Activated T-cell treated with anti-CD3 and anti-CD28 coated beads, Interleukin-2, amount 50 U/mL, for 1 hour (primary cell): ENCODE results near the gene KIF26B.
"Not testable (repeated sequence)": the region's sequence is repeated elsewhere in the genome, so short reads cannot be mapped to it uniquely, and the experiment has no call there.

Source experiments
- DNase-seq: peaks from one replicate; pipeline ENCODE4 v3.0.0-alpha.2; 2020

KIF26B gene

DNA sequence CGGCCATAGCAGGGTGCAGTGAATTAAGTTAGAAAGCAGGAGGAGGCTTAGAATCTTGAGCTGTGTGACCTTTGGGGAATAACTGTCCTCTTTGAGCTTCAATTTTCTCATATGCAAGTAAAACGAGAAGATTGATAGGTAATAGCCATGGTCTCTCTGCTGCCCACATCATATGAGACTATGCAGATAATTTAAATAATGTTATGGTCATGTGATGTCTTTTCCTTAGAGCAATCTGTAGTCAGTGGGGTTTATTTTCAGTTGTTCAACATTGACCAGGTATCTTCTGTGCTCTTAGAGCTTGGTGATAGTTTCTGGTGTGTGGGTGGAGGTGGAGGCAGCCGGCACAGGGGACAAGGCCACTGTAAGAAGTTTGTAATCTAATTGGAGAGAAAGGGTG, 537.1 kb downstream of the KIF26B start:
- DNase-seq: no peak

DNA sequence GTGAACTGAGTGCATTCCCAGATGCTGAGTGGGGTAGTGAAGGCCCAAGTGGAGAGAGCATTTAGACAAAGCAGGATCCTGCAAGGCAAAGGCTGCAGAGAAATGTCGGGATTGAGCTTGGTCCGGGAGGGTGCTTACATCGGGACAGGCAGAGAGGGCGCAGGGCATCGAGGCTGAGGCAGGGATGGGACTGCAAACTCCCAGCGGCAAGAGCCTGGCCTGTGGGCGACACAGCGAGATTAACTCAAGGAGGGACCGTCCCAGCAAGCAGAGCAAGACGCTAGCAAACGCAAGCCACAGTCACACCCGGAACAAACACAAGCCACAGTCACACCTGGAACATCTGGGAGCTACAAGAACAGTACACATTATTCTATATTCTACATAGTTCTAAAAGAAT, 537.5 kb downstream of the KIF26B start:
- no peak for DNase-seq

DNA sequence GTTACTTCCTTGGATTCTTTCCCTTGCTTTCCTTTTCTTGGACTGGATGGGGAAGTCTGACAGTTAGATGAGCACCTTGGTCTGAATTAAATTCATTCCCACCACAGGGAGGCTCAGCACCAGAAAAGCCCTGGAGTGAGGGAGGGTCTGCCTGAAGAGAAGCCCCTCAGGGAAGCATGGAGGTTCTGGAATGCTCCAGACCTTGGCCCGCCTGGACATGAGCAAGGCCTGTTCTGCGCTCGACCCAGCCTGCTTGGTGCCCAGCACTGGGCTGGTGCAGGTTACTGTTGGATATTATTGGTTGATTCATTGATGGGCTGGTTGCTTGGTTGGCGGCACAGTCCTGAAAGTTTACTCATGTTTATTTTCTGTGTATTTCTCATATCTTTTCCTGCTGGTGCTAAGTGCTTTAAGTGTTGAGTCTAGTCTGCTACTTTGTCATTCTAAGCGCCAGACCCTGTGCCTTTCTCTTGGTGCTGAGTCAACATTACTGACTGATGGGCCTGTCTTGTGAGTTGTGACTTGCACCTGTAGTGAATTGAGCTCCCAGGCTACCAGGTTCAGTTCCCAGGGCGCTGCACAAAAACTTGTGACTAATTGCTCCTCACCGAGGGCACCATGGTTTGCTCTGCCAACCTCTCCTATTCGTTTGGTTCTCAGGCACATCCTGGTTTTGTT, 538.5 kb downstream of the KIF26B start:
- no peak for DNase-seq

DNA sequence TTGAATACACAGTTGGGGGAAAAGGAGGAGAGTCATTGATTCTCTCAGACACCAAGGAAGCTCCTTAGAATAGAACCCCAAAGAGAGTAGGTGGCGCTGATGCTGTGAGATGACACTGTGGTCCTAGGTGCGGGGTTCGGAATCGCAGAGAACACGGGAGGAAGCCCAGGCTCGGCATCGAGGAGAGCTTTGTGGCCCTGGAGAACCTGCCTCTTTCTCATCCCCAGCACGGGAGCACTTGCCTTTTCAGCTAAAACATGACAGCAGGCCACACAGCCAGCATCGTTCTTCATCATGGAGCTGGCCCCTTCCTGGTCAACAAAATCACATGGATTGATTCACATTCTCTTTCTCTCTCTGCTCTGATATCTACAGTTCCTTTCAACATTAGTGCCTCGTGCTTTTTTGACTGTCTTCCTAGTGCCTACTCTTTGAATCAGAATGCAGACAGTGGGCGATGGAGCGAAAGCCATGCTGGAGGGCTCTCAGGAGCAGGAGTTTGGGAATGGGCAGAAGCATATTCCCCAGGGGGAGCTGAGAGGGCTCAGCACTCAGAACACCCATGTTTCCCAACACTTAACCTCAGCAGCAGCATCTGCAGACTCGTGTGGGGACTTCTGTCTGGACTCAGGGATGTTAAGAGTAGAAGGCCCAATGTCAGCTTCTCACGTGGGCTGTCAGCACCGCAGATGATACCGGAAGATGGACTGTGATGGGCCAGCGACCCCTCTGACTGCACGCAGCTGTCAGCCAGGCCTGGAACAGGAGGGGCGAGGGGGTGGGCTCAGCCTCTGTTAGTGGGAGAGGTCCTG, 539.4 kb downstream of the KIF26B start:
- no peak for DNase-seq

DNA sequence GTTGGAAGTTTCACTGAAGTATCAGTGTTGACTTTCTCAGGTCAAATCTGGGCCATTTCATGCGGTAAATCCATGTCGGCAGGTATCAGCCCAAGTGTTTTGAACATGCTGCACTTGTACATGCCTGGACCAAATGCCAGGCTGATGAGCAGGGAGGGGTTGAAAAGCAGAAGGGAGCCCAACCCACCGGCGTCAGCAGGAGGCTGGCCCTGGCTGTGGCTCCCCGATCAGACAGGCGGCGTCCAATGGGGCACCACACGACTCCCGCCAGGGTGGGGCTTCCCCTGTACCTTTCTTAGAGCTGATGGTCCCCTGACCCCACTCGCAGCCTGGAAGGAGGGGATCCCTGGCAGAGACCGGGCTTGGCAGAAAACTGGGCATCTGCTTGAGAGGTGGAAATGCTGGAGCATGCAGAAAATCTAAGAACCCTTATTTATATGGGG, 540.0 kb downstream of the KIF26B start:
- DNase-seq: no peak

DNA sequence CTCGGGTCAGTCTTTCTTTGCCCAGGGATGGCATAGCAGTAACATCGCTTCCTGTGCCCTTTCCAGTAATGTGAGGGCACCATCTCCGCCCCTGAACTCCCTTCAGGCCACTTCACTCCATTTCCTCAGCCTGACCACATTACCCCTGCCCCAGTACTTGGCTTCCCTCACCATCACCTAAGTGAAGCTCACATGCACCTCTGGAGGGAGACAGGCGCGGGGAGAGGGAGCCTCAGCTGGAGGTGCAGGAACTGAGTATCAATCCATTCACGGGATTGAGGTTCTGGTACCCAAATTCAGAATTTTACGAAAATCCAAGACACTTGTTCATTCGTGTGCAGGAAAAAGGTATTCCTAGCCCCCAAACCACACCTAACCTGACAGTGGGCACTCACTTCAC, 540.4 kb downstream of the KIF26B start:
- DNase-seq: no peak

DNA sequence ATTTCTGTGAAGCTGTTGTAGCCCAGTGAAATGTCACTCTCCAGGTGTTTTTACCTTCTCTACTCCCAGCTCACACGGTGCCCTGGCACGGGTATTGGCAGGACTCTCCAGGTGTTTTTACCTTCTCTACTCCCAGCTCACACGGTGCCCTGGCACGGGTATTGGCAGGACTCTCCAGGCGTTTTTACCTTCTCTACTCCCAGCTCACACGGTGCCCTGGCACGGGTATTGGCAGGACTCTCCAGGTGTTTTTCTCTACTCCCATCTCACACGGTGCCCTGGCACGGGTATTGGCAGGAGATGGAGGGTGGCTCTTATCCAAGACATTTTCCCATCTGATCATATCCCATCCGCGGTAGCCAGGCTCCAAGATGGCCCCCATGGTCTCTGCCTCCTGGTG, 540.9 kb downstream of the KIF26B start:
- DNase-seq: not testable (repeated sequence)

DNA sequence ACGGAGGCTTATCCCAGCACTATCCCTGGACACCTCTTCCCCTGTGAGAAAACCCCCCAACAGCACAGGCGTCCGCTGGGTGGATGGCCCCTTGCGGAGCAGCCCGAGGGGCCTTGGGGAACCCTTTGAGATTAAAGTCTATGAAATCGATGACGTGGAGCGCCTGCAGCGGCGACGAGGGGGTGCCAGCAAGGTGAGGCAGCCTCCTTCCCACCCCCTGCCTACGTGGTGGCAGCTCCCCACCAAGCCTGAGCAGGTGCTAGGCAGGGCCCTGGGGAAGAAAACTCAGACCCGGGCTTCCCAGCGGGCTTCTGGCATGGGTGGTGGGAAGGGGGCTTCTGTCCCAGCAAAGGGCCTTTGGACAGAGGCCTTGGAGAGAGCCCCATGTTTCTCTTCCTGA, 543.3 kb downstream of the KIF26B start:
- DNase-seq: no peak

DNA sequence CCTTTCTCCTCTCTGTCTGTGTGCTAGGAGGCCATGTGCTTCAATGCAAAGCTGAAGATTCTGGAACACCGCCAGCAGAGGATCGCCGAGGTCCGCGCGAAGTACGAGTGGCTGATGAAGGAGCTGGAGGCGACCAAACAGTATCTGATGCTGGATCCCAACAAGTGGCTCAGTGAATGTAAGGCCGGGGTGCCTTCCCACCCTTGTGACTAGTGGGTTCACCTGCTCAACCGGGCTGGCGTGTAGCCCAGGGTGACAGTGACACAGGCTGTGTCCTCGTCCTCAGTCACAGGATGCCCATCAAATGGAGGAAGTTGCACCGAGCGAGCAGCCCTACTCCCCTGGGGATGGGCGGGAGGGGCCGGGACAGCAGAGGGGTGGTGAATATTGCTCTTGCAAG, 544.1 kb downstream of the KIF26B start:
- DNase-seq: no peak

DNA sequence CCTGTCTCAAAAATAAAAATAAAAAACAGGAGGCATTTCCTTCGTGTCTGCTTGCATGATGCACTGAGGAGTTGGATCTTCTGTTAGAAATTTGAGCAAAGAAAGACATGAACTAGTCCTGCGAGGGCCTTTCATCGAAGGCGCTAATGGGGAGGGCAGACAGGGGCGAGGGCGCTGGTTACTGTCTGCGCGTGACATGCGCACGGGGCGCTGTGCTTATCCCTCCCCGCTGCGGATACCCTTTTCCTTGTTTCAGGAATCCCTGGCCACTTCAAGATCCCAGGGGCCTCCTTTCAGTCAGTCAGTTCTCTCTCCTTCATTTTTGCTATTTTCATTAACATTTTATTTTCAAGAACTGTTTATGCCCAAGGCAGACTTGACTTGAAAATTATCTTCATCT, 545.8 kb downstream of the KIF26B start:
- DNase-seq: no peak

DNA sequence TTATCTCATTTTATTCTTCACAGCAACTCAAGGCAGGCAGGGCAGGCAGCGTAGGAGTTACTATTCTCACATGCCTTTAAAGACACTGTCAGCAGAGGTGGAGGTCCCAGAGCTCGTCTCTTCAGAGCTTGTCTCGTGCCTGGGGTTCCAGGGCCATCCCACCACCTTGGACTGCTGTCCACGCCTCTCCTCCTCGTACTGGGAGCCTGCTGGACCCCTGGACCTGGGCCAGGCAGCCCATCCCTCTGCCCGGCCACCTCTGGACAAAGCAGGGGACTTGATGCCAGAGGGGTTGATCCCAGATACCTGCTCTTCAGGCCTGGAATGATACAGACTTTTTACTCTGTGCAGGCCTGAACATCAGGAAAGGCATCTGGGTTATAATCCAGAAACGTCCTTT, 546.8 kb downstream of the KIF26B start:
- DNase-seq: no peak

DNA sequence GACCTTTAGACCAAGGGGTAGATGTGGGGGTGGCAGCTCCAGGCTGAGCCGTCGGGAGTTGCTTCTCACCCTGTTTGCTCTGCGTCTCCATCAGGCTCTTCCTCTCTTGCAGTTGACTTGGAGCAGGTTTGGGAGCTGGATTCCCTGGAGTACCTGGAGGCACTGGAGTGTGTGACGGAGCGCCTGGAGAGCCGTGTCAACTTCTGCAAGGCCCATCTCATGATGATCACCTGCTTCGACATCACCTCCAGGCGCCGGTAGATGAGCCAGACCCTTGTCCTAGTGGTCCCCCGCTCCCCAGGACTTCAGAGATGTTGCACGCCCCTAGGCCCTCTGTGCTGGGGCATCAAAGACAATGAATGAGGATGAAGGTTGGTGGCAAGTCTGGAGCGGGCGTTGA, 547.6 kb downstream of the KIF26B start:
- DNase-seq: no peak

DNA sequence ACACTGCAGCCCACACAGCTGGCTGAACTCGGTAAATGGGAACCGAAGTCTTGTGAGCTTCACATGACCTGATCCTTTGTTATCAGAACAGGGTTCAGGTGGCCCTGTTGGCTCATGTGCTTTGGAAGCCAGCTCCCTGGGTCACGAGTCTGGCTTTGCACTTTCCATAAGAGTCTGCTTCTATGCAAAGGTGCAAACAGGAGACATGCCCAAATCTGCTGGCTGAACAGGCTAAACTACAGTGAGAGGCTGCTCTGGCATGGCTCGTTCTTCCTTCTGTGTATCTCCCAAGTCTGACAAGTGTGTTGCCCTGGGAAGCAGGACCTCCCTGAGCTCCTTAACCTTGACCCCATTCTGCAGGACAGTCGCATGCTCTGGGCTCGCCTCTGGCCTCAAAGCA, 549.6 kb downstream of the KIF26B start:
- no peak for DNase-seq

DNA sequence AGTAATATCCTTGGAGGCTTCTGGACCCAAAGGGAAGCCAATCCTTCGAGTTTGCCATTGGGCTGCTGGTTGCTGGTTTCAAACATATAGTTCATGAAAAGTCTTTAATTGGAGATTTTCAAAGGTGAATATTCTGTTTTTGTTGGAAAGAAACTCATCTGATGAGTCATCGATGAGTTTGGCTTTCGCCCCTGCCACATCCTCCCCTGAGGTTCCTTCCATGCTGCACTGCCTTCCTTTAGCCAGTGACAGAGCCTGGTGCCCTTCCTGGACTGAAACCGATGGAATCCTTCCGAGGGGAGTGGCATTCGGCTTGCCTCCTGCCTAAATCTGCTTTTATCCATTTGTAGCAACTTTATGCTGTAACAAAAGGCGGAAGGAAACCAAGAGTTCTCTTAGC, 550.0 kb downstream of the KIF26B start:
- DNase-seq: no peak

DNA sequence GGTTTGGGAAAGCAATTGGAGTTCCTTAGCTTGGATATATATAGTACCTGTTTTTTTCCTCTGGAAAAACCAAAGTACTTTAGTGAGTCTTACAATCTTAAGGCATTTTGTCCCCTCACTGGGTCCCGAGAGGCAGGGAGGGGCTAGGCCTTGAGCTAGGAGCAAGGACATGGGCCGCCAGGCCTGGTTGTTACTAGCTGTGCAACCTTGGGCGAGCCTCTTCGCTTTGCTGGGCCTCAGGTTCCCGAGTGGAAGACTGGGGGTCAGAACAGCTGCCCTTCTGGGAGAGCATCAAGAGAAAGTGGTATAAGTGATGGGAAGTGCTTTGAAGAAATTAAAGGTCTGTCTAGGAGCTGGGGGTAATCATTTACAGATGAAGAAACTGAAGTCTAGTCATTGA, 553.2 kb downstream of the KIF26B start:
- no peak for DNase-seq

DNA sequence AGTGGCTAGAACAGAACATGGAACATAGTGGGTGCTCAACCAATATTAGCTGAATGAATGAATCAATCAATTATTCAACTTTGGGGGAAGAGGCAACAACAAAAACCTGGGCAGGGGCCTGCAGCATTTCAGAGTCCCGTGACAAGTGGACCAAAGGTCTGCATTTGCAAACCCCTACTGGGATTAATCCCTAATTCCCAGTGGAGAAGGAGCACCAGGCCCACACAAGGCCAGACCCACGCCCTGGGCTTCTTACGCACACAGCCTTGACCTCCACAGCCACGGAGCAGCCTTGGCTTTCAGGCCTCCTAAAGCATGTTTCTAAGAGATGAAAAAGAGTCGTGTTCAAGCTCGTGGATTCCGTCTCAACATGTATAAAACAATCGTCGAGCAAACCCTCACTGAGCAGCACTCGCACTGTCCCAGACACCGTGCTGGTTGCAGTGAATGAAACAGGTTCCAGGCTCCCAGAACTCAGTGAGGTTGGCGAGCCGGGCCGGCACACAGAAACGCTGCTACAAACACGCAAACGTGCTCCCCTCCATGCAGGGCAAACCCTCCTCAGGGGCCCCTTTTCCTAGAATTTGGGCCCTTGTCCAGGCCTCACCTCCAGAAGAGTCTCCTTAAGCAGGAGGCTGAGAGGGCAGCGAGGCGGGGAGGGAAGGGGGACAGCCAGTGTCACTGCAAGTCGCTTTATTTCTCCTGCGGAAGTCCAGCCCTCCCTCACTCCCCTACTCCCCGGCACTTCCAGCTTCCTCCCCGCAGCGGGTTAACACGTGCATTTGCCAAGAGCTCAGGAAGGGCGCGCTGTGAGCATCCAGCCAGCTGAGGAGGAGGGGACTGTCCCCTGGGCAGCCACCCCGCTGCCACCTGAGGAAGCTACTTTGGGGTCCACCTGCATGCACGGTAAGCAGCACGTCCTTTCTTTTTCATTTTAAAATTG, 556.4 kb downstream of the KIF26B start:
- DNase-seq: no peak

DNA sequence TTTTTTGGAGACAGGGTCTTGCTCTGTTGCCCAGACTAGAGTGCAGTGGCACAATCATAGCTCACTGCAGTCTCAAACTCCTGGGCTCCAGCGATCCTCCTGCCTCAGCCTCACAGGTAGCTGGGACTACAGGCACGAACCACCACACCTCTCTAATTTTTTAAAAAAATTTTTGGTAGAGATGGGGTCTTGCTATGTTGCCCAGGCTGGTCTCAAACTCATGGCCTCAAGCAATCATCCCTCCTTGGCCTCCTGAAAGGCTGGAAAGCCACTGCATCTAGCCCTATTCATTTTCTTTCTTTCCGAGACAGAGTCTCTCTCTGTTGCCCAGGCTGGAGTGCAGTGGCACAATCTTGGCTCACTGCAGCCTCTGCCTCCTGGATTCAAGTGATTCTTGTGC, 559.2 kb downstream of the KIF26B start:
- DNase-seq: not testable (repeated sequence)

DNA sequence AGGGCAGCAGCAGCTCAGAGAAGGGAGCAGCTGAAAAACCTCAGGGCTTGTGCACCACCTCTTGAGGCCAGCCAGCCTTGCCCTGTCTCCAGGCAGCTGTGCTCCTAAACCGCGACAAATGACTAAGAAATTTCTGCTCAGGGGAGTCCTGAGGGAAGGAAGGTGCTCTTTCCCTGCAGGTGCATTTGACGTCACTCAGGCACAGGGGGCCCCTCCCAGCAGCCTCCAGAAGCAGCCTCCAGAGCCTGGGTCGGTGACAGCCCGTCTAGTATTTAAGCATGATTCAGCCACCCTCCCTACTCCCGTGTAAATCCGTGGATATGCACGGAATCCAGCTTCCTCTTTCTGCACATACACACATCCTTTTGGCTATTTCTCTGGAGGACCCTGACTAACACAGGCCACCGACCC, 560.5 kb downstream of the KIF26B start:
- DNase-seq: no peak

DNA sequence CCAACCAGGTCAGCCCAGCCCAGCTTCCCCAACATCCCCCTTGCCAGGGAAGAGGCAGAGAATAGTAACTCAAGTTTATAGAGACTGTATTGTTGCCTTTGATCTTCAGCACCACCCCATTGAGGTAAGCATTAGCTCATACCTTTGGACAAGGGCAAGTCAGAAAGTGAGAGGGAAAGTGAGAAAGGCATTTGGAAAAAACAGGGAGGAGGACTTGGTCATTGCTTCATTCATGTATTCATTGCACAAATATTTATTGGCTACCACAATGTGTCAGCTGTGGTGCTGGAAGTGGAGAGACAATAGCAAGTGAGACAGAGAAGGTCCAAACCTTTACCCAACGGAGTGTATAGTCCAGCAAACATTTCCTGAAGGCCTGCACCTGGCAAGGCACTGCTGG, 561.2 kb downstream of the KIF26B start:
- no peak for DNase-seq

DNA sequence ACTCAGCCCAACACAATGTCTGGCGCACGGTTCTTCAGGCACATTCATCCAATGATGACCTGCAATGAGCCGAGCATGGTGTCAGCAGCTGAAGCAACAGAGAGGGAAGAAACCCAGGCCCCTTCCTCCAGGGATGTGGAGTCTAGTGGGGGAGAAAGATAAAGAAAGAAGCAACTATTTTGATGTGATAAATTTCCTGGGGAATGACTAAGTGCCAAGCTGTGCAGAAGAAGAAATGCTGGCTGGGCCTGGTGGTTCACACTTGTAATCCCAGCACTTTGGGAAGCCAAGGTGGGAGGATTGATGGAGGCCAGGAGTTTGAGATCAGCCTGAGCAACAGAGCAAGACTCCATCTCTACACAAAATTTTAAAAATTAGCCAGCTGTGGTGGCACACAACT, 561.8 kb downstream of the KIF26B start:
- no peak for DNase-seq

DNA sequence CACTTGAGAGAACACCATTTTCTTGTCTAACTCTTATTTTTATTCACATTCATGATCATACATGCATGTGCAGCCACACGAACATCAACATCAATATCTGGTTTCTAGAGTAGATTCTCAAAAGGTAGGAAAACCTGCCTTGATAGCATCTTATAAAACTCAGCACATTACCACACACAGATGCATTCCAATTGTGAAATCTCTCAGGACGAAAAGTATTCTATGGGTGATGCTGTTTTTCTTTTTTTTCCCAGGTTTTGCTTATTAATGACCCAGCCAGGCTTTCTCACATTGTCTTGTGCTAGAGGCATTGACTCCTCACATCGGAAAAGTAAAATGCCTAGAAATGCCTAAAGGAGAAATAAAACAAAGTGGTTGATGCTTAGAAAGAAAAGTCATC, 562.8 kb downstream of the KIF26B start:
- DNase-seq: no peak

DNA sequence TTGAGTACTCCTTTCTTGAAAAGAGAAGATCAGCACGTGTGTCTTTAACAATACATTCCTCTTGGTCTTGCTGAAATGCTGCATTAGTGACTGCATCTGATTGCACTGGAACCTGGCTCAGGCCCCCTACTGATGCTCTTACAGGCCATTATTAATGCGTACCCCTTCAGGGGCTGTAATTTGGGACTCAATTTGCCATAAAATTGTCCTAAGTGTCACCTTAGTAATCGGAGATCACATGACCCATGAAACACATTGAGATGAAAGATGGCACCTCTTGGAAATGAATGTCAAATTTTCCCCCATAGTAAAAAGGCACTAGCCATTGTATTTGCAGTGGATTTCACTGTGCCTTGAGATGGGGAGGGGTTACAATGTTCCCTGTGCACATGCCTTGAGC, 563.3 kb downstream of the KIF26B start:
- DNase-seq: no peak

DNA sequence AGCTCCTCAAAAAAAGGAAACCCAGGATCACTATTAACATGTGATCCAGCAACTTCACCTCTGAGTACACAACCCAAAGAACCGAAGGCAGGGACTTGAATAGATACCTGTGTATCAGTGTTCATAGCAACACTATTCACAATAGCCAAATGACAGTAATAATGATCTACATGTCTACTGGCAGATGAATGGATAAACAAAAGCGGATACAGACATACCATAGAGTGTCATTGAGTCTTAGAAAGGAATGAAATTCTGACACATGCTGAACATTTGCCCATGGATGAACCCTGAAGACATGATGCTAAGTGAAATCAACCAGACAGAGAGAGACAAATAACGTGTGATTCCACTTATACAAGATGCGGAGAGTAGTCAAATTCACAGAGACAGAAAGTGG, 564.2 kb downstream of the KIF26B start:
- DNase-seq: no peak

DNA sequence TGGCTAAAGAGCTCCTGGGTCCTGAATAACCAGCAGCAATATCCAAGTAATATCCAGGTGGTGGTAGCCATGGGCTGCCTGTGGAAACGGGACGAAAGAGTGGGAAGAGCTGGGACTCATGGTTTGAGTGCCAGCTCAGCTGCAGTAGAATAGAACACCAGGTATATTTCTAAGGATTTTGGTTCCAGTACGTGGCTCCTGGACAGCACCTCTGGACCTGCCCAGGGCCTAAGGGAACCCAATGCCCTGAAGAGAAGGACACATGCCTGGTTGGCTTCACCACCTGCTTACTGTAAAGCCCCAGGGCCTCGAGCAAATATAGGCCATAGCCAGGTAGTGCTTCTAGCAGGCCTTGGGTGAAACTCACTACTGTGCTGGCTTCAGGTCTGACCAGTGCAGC, 566.7 kb downstream of the KIF26B start:
- no peak for DNase-seq
